Astrocyte of the spinal cord (primary cell): ENCODE results near the gene OGT.
"Not testable (repeated sequence)": the region's sequence is repeated elsewhere in the genome, so short reads cannot be mapped to it uniquely, and the experiment has no call there.

Experiments used
- DNase-seq: peaks from one replicate; pipeline ENCODE4 v3.0.0; 2011; ENCODE audit warnings: low read depth, low spot score
- H3K4me3 ChIP-seq: 2 replicates; pipeline ENCODE4 v1.5.1; 2011; ENCODE audit warnings: low read depth, mild to moderate bottlenecking, low read length, moderate library complexity
- in situ Hi-C: cut with HindIII; loops from 2 replicates; pipeline ENCODE4 v1.10.0; 2017; ENCODE audit warnings: low sequenced_read_pairs
- TF ChIP-seq, protein P1 (sequence below): IDR thresholded peaks from 2 replicates; pipeline ENCODE4 v1.5.1; 2012; ENCODE audit warnings: low read depth, mild to moderate bottlenecking, low read length, inconsistent platforms

The OGT gene

DNA sequence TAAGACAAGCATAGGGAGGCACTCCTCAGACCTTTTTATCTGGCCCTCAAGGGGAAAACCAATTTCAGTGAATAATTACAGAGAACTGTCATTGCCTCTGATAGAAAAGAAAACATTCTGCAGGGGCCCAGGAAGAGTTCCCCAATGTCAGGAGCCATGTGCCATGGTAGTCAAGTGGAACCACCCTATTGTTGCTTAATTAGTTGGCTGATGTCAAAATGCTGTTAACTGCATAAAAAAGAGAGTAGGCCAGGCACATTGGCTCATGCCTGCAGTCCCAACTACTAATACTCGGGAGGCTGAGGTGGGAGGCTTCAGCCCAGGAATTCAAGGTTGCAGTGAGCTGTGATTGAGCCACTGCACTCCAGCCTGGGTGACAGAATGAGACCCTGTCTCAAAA is 28.6 kb upstream of the OGT start:
- DNase-seq = no peak
- in situ Hi-C loops = no loop called here
- TF ChIP-seq, protein P1, sequence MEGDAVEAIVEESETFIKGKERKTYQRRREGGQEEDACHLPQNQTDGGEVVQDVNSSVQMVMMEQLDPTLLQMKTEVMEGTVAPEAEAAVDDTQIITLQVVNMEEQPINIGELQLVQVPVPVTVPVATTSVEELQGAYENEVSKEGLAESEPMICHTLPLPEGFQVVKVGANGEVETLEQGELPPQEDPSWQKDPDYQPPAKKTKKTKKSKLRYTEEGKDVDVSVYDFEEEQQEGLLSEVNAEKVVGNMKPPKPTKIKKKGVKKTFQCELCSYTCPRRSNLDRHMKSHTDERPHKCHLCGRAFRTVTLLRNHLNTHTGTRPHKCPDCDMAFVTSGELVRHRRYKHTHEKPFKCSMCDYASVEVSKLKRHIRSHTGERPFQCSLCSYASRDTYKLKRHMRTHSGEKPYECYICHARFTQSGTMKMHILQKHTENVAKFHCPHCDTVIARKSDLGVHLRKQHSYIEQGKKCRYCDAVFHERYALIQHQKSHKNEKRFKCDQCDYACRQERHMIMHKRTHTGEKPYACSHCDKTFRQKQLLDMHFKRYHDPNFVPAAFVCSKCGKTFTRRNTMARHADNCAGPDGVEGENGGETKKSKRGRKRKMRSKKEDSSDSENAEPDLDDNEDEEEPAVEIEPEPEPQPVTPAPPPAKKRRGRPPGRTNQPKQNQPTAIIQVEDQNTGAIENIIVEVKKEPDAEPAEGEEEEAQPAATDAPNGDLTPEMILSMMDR = no peak
- no peak overlapping the region for H3K4me3 ChIP-seq

DNA sequence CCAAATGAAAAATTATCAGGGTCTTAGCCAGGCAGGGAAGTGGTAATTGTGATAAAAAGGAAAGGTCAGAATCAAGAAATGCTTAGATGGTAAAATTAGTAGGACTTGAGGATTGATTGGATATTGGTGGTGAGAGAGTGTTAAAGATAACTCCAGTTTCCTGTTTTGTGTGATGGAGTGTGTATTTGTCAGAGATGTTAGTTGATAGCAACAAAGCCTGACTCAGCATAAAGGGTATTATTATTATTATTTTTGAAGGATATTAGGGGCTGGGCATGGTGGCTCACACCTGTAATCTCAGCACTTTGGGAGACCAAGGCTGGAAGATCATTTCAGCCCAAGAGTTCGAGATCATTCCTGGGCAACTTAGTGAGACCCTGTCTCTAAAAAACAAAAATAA is 23.6 kb upstream of the OGT start:
- in situ Hi-C loops = no loop called here
- no peak overlapping the region for H3K4me3 ChIP-seq
- TF ChIP-seq, protein P1 = no peak
- no peak for DNase-seq

DNA sequence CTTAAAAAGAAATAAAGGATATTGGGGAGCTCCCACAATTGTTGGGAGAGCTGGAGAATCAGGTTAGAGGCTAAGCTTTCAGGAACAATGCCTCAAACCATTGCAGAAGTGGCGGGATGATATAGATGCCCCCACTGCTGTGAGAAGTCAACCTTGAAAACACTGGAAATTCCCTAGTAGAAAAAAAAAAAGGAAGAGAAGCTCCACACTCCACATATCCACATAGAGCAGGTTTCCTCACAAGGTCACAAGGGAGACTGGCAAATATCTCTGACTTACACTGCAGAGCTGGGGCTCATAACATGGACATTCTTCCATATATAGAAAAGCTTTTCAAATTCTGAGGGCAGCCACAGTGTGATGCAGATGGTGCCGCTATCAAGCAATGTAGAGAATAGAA is 22.7 kb upstream of the OGT start:
- DNase-seq = no peak
- TF ChIP-seq, protein P1 = no peak
- H3K4me3 ChIP-seq = no peak overlapping the region
- in situ Hi-C loops = no loop called here

DNA sequence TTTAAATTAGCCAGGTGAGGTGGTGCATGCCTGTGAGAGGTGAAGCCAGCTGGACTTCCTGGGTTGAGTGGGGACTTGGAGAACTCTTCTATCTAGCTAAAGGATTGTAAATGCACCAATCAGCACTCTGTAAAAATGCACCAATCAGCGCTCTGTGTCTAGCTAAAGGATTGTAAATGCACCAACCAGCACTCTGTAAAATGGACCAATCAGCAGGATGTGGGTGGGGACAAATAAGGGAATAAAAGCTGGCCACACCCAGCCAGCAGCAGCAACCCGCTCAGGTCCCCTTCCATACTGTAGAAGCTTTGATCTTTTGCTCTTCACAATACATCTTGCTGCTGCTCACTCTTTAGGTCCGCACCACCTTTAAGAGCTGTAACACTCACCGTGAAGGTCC is 19.2 kb upstream of the OGT start:
- H3K4me3 ChIP-seq, in situ Hi-C loops, DNase-seq: not testable (repeated sequence)

DNA sequence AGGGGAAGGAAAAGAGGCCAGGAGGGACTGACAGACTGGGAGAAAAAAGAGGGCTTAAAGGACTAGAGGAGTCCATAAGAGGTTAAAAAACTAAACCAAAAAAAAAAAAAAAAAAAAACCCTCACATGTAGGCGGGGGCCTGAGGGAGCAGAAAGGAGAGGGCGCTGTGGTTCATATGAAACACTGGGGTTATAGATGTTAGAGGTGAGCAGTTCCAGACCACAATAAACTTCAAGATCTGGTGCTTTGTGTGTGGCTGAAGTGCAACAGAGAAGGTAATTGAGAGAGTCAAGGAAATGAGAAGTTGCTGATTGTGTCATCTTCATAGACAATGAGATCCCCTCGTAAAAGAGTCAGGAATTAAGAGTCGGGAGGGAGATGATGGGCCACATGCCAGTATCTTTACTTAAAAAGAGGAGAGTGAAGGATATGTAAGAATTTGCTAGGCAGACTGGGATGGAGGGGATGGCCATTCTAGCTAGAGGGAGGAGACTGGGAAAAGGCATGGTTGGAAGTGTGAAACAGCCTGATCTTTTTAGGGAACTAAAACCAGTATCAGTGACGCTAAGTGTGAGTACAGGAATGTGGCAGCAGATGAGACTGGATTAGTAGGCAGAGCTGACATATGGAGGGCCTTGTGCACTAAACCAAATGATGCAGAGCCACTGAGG is 18.4 kb upstream of the OGT start:
- no peak for DNase-seq
- in situ Hi-C loops = no loop called here
- H3K4me3 ChIP-seq = no peak overlapping the region
- TF ChIP-seq, protein P1 = no peak

DNA sequence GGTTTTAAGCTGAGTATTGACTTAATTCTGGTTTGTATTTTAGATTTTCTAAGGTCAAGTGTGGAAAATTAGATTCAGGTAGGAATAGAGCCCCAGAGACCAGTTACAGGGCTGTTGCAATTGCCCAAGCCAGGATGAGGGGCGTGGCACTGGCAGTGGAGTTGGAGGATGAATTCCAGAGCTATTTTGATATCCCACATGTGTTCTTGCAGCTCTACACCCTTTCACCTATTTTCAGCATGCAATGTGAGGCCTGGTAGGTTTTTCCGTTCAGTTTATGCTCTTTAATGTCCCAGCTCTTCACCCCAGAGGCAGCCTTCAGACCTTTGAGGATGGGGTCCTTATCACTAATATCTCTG is 17.9 kb upstream of the OGT start:
- TF ChIP-seq, protein P1 = no peak
- no peak overlapping the region for H3K4me3 ChIP-seq
- in situ Hi-C loops = no loop called here
- no peak for DNase-seq

DNA sequence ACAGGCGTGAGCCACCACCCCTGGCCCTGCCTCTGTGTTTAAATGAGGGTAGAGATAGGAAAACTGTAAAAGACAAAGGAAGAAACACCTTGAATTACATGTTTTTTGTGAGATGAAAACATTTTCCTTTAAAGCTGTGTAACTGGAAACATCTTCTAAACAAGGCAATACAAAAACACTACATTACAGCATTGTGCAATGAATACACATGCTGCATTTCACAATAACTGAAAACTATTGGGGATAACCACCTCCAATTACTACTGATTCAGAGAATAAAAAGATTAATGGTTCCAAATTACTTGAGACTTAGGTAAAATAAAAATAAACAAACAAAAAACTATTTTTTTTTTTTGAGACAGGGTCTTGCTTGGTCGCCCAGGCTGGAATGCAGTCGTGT is 7.6 kb upstream of the OGT start:
- no peak for DNase-seq
- TF ChIP-seq, protein P1 = no peak
- no peak overlapping the region for H3K4me3 ChIP-seq
- in situ Hi-C loops = no loop called here
